ENCODE results near the gene PCSK7. TPM values are rescaled to one million over a fixed set of nuclear protein-coding genes. Genes with fewer than 3 reads are reported as not detected.

Gene PCSK7
- 10 to 100 TPM; 16.3 to 67.7 (median 32.2) TPM for total RNA-seq
- polyA plus RNA-seq, result 10 to 100 TPM; 14.5 to 15.7 TPM
- long read RNA-seq, donor 1, full-length matches to known transcripts, result 19 of 67 reads
- long read RNA-seq, donor 1, partial matches to known transcripts, result 27 of 67 reads
- long read RNA-seq, donor 1, other reads (novel, unspliced or antisense), result 21 of 67 reads
- long read RNA-seq, donor 2, partial matches to known transcripts, result 117 of 122 reads
- long read RNA-seq, donor 2, other reads (novel, unspliced or antisense), result 5 of 122 reads
- long read RNA-seq, donor 3, full-length matches to known transcripts, result 46 of 118 reads
- long read RNA-seq, donor 3, partial matches to known transcripts, result 19 of 118 reads
- long read RNA-seq, donor 3, other reads (novel, unspliced or antisense), result 53 of 118 reads

GRCh38 chr11:117231842-117232091 lies at the start of gene PCSK7:
TSS of gene PCSK7 (minus strand) at chr11:117232073. CDS start at chr11:117229844, 2,229 bp downstream.
- Histone ChIP-seq H3K4me3 (peak within 1 kb of the TSS; percentile 63), H3K9me3 (no peaks in the 10 kb centered on the region), H3K27ac (peak within 1 kb of the TSS; percentile 79 to 93), H3K27me3 (no peaks in the 10 kb centered on the region), H3K4me1 (ENCODE audit: insufficient read depth) (peaks cover 1% of the 10 kb centered on the region), H3K36me3 (no peaks in the 10 kb centered on the region)
- WGBS, 3 donors, result 1 to 2% (median 1%) methylated on average over 12 to 13 of the region's 13 CpGs
- intact Hi-C loops (cut with DNase I), result loop anchor here (2.0 to 10.0 kb wide), 5 partner anchors 83 to 439 kb away; partner anchors contain the start of genes BACE1 (in 2 of the 4), APOA5 (in 1 of the 4) and CEP164 (in 1 of the 4)
- TF ChIP-seq POLR2A (IDR thresholded peaks at IDR 0.05), result no peak
- TF ChIP-seq CTCF (IDR thresholded peaks at IDR 0.05), result no peak
- no peak for TF ChIP-seq EP300 (IDR thresholded peaks at IDR 0.05)
- peak in 2 of 5 donors; percentile 79 to 80 for DNase-seq

- H3K4me1 ChIP-seq (ENCODE audit: insufficient read depth), result no peaks in the 10 kb centered on the region
- 14 to 21% (median 16%) methylated on average over 6 of the region's 6 CpGs for WGBS, 3 donors
- intact Hi-C loops (cut with DNase I), result no loop called here
- DNase-seq, result peak in 4 of 5 donors; percentile 34 to 52 (median 42)
- H3K27me3 ChIP-seq, result no peaks in the 10 kb centered on the region
- no peak overlapping the region for H3K4me3 ChIP-seq
- H3K36me3 ChIP-seq, result no peaks in the 10 kb centered on the region
- no peak overlapping the region for H3K27ac ChIP-seq
- H3K9me3 ChIP-seq, result no peaks in the 10 kb centered on the region
- TF ChIP-seq CTCF (IDR thresholded peaks at IDR 0.05), result no peak
- no peak for TF ChIP-seq EP300 (IDR thresholded peaks at IDR 0.05)
- TF ChIP-seq POLR2A (IDR thresholded peaks at IDR 0.05), result no peak
These were observed 49.3 kb upstream of the PCSK7 start for GRCh38 chr11:117281159-117281558.

- no peak for TF ChIP-seq EP300 (IDR thresholded peaks at IDR 0.05)
- TF ChIP-seq POLR2A (IDR thresholded peaks at IDR 0.05), result no peak
- TF ChIP-seq CTCF (IDR thresholded peaks at IDR 0.05), result no peak
- H3K36me3 ChIP-seq, result no peaks in the 10 kb centered on the region
- H3K9me3 ChIP-seq, result no peaks in the 10 kb centered on the region
- H3K4me1 ChIP-seq (ENCODE audit: insufficient read depth), result no peaks in the 10 kb centered on the region
- 69 to 72% (median 69%) methylated on average over 4 of the region's 4 CpGs for WGBS, 3 donors
- H3K4me3 ChIP-seq, result no peak overlapping the region
- intact Hi-C loops (cut with DNase I), result no loop called here
- DNase-seq, result no peak
- no peaks in the 10 kb centered on the region for H3K27me3 ChIP-seq
- no peak overlapping the region for H3K27ac ChIP-seq
These were observed 48.0 kb upstream of the PCSK7 start for GRCh38 chr11:117279711-117280376.

GRCh38 chr11:117278347-117278746 lies 46.5 kb upstream of the PCSK7 start:
- TF ChIP-seq EP300 (IDR thresholded peaks at IDR 0.05) (no peak), CTCF (IDR thresholded peaks at IDR 0.05) (no peak), POLR2A (IDR thresholded peaks at IDR 0.05) (no peak)
- DNase-seq, result no peak
- Histone ChIP-seq H3K9me3 (no peaks in the 10 kb centered on the region), H3K4me3 (no peak overlapping the region), H3K27me3 (no peaks in the 10 kb centered on the region), H3K36me3 (no peaks in the 10 kb centered on the region), H3K27ac (no peak overlapping the region), H3K4me1 (ENCODE audit: insufficient read depth) (no peaks in the 10 kb centered on the region)
- 80 to 88% (median 86%) methylated on average over 2 of the region's 2 CpGs for WGBS, 3 donors
- intact Hi-C loops (cut with DNase I), result no loop called here
